AG10803 (cell line): Measurements from ENCODE around the gene CSNK2B.

Experiments used
- DNase-seq: peaks from one replicate; pipeline ENCODE4 v3.0.0; 2010; ENCODE audit warnings: low read depth
- H3K4me3 ChIP-seq: 2 replicates; pipeline ENCODE4 v1.5.1; 2011; ENCODE audit warnings: mild to moderate bottlenecking, low read length, control low read depth
- CTCF ChIP-seq: conservative IDR thresholded peaks from 2 replicates; pipeline ENCODE4 v1.5.1; 2011; ENCODE audit warnings: mild to moderate bottlenecking, low read length, control low read depth, inconsistent platforms

CSNK2B gene

GRCh38 chr6:31692886-31693285 is 27.0 kb downstream of the CSNK2B start:
- DNase-seq: no peak
- H3K4me3 ChIP-seq: no peak overlapping the region
- TF ChIP-seq CTCF: no peak

- TF ChIP-seq CTCF: no peak
- no peak overlapping the region for H3K4me3 ChIP-seq
- no peak for DNase-seq
Measured at GRCh38 chr6:31693535-31693934, 27.7 kb downstream of the CSNK2B start.

GRCh38 chr6:31697555-31697954 is 31.7 kb downstream of the CSNK2B start:
- no peak for DNase-seq
- no peak overlapping the region for H3K4me3 ChIP-seq
- no peak for TF ChIP-seq CTCF

- peak overlapping the region; percentile 15; the same call in 1 of the 2 replicates for H3K4me3 ChIP-seq
Measured at GRCh38 chr6:31700740-31701401, 35.0 kb downstream of the CSNK2B start.

GRCh38 chr6:31701666-31702404 is 36.0 kb downstream of the CSNK2B start:
- TF ChIP-seq CTCF: no peak
- peak overlapping the region; percentile 93 for H3K4me3 ChIP-seq
- DNase-seq: no peak

More at GRCh38 chr6:31700740-31701401, 35.0 kb downstream of the CSNK2B start:
- DNase-seq: no peak
- no peak for TF ChIP-seq CTCF

- H3K4me3 ChIP-seq: peak overlapping the region; percentile 93
- no peak for TF ChIP-seq CTCF
- DNase-seq: peak; percentile 19
Measured at GRCh38 chr6:31702405-31702818, 36.5 kb downstream of the CSNK2B start.
